ENCODE results near the gene DUSP15. TPM values are rescaled to one million over a fixed set of nuclear protein-coding genes. Genes with fewer than 3 reads are reported as not detected.

Gene DUSP15
- total and polyA plus RNA-seq, 2 of the 8 experiments (the other 6 are each of a cell fraction or from before 2014, with no cell fraction given) = 0.91 to 3.2 TPM

DNA sequence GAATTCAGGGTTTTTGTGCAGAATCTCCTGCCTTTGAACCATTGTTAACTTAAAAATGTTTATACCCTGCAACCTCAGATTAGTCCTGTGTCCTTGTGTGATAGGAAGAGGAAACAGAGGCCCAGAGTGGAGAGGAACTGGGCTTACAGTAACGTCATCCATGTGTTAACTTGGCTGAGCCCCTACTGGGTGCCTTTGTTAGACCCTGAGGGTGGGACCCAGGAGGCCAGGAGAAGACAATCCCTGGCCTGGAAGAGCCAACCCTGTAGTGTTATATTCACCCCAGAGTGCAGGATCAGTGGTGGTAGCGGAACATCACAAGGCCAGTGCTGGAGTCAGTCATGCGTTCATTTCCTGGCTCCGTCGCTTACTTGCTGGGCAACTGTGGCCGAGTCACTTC is 40.6 kb downstream of the DUSP15 start:
- ChIA-PET POLR2A (ENCODE audit: partially characterized antibody) (interaction anchor here (1.6 kb wide), 1 partner anchor 14 kb away, joined by 5 read pairs; no protein-coding TSS in a partner anchor), CTCF (ENCODE audit: partially characterized antibody) (interaction anchor here (0.6 to 2.0 kb wide), 7 partner anchors 9 to 202 kb away, joined by 3 to 10 read pairs (median 3); partner anchors contain the start of gene FOXS1)
- H4K20me1 ChIP-seq (replicated peaks in 1 of 2; ENCODE audit: control insufficient read depth in 1 of 2, insufficient read depth in 2 of 2, low read length in 2 of 2) = no peaks in the 10 kb centered on the region
- WGBS, 2 experiments (ENCODE audit: extremely low coverage in 1 of 2, insufficient coverage in 1 of 2, insufficient read length in 1 of 2, insufficient replicate concordance in 2 of 2, low coverage in 1 of 2, low lambda C conversion rate in 2 of 2, missing lambda C conversion rate in 1 of 2) = 88% methylated on average over 6 of the region's 6 CpGs; no CpG with 5 or more reads in 1 of the 2 experiments
- no peak overlapping the region for H4K91ac ChIP-seq (replicated peaks; ENCODE audit: insufficient read length, low read length)
- H2AFZ ChIP-seq (ENCODE audit: low read length) = no peak overlapping the region
- no peak overlapping the region for H3K14ac ChIP-seq (ENCODE audit: insufficient read length)
- H3K4me1 ChIP-seq (replicated peaks in 1 of 4; ENCODE audit: control insufficient read depth in 3 of 4, insufficient read depth in 4 of 4, low read length in 3 of 4) = peaks cover 0 to 5% (median 5%) of the 10 kb centered on the region in 4 experiments; a peak in 5 of 7 replicates
- no peaks in the 10 kb centered on the region for H3K79me2 ChIP-seq (ENCODE audit: control insufficient read depth in 1 of 2, insufficient read depth in 2 of 2, low read length in 2 of 2)
- H3K27me3 ChIP-seq (replicated peaks in 1 of 4; ENCODE audit: control insufficient read depth in 3 of 4, extremely low read depth in 1 of 4, insufficient read depth in 3 of 4, low read length in 3 of 4) = no peaks in the 10 kb centered on the region
- no peak overlapping the region for H2AK5ac ChIP-seq (ENCODE audit: low read depth, low read length)
- no peaks in the 10 kb centered on the region for H3K79me1 ChIP-seq (ENCODE audit: low read depth, low read length)
- H2BK120ac ChIP-seq (replicated peaks; ENCODE audit: low read depth, low read length) = no peak overlapping the region
- H3K36me3 ChIP-seq (ENCODE audit: control insufficient read depth in 2 of 4, insufficient read depth in 4 of 4, low read length in 3 of 4) = no peaks in the 10 kb centered on the region; a peak in 1 of 8 replicates
- no peak overlapping the region for H3K18ac ChIP-seq (ENCODE audit: extremely low read depth, low read length)
- H3K27ac ChIP-seq (ENCODE audit: low read depth, low read length) = no peak overlapping the region
- H3K4me2 ChIP-seq (ENCODE audit: insufficient read depth in 1 of 2, low read depth in 2 of 2, low read length in 2 of 2) = no peak overlapping the region
- no peak overlapping the region for H3K56ac ChIP-seq (replicated peaks; ENCODE audit: insufficient read length, low read depth, low read length)
- no peak overlapping the region for H4K5ac ChIP-seq (ENCODE audit: insufficient read length, low read depth, low read length)
- no peak overlapping the region for H2BK5ac ChIP-seq (ENCODE audit: low read depth, low read length)
- TF ChIP-seq, protein P1, sequence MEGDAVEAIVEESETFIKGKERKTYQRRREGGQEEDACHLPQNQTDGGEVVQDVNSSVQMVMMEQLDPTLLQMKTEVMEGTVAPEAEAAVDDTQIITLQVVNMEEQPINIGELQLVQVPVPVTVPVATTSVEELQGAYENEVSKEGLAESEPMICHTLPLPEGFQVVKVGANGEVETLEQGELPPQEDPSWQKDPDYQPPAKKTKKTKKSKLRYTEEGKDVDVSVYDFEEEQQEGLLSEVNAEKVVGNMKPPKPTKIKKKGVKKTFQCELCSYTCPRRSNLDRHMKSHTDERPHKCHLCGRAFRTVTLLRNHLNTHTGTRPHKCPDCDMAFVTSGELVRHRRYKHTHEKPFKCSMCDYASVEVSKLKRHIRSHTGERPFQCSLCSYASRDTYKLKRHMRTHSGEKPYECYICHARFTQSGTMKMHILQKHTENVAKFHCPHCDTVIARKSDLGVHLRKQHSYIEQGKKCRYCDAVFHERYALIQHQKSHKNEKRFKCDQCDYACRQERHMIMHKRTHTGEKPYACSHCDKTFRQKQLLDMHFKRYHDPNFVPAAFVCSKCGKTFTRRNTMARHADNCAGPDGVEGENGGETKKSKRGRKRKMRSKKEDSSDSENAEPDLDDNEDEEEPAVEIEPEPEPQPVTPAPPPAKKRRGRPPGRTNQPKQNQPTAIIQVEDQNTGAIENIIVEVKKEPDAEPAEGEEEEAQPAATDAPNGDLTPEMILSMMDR (IDR thresholded peaks at IDR 0.05; ENCODE audit: control extremely low read depth in 1 of 3, insufficient read depth in 1 of 3, low read depth in 1 of 3, low read length in 3 of 3) = no peak
- TF ChIP-seq JUND (IDR thresholded peaks at IDR 0.05; ENCODE audit: low read length) = no peak
- TF ChIP-seq ATF3 (IDR thresholded peaks at IDR 0.05; ENCODE audit: insufficient read depth, low read depth, low read length) = no peak
- TF ChIP-seq BACH1 (IDR thresholded peaks at IDR 0.05; ENCODE audit: low read length) = no peak
- TF ChIP-seq TAF7 (optimal IDR thresholded peaks at IDR 0.05; ENCODE audit: borderline replicate concordance, low read depth, low read length) = no peak
- no peaks in the 10 kb centered on the region for H3K23me2 ChIP-seq (ENCODE audit: low read depth, low read length)
- no peak overlapping the region for H3K4ac ChIP-seq (replicated peaks; ENCODE audit: insufficient read length, low read depth, low read length)
- H3K9me3 ChIP-seq (ENCODE audit: insufficient read depth in 2 of 2, low read depth in 1 of 2, low read length in 1 of 2) = no peaks in the 10 kb centered on the region
- DNase-seq (ENCODE audit: low read depth in 1 of 2, low spot score in 2 of 2) = no peak
- FAIRE-seq = no peak
- H2BK12ac ChIP-seq (ENCODE audit: low read depth, low read length) = no peak overlapping the region
- no peak overlapping the region for H3K4me3 ChIP-seq (ENCODE audit: extremely low read depth in 1 of 4, insufficient read depth in 2 of 4, low read depth in 3 of 4, low read length in 4 of 4)
- H3K9ac ChIP-seq (replicated peaks in 1 of 4; ENCODE audit: extremely low read depth in 1 of 4, low read depth in 3 of 4, low read length in 3 of 4) = no peak overlapping the region
- no peak overlapping the region for H2BK20ac ChIP-seq (ENCODE audit: low read length)
- no peak overlapping the region for H3K23ac ChIP-seq (ENCODE audit: insufficient read length)
- H4K8ac ChIP-seq (ENCODE audit: extremely low read depth, insufficient read depth, low read length) = no peak overlapping the region
- H2BK15ac ChIP-seq (ENCODE audit: low read length) = no peak overlapping the region

Data from H1 (cell line).